KMS-11 (cell line): Measurements from ENCODE around the gene GNB1L.

Source experiments
- H2AFZ ChIP-seq: fragments of 200-600 bp; sonication (generic); 2 replicates; pipeline ENCODE4 v1.6.1; 2016; ENCODE audit warnings: antibody characterized with exemption, mixed run types, low read depth
- H3K27ac ChIP-seq: fragments of 200-600 bp; sonication (generic); 2 replicates; pipeline ENCODE4 v1.6.1; 2016; ENCODE audit warnings: mild to moderate bottlenecking, mixed run types
- H3K27me3 ChIP-seq: fragments of 200-600 bp; sonication (generic); 2 replicates; pipeline ENCODE4 v1.6.1; 2017; ENCODE audit warnings: mild to moderate bottlenecking, low read depth, mixed run types, moderate library complexity; ENCODE audit not compliant: insufficient read depth
- H3K36me3 ChIP-seq: fragments of 200-600 bp; sonication (generic); 2 replicates; pipeline ENCODE4 v1.6.1; 2017; ENCODE audit warnings: mild to moderate bottlenecking, mixed run types; ENCODE audit not compliant: insufficient read depth
- H3K4me1 ChIP-seq: fragments of 200-600 bp; sonication (generic); 2 replicates; pipeline ENCODE4 v1.6.1; 2016; ENCODE audit warnings: mild to moderate bottlenecking, low read depth, mixed run types; ENCODE audit not compliant: poor library complexity, severe bottlenecking
- H3K4me2 ChIP-seq: fragments of 200-600 bp; sonication (generic); 2 replicates; pipeline ENCODE4 v1.7.0; 2016; ENCODE audit warnings: mild to moderate bottlenecking, mixed run types
- H3K4me3 ChIP-seq: fragments of 200-600 bp; sonication (generic); IDR thresholded peaks from 2 replicates; pipeline ENCODE4 v1.6.1; 2017; ENCODE audit warnings: low read depth, low read length, mixed read lengths; ENCODE audit not compliant: insufficient read depth
- H3K79me2 ChIP-seq: fragments of 200-600 bp; sonication (generic); 2 replicates; pipeline ENCODE4 v1.6.1; 2016; ENCODE audit warnings: low read depth, mixed run types; ENCODE audit not compliant: insufficient read depth
- H3K9ac ChIP-seq: fragments of 200-600 bp; sonication (generic); 2 replicates; pipeline ENCODE4 v1.6.1; 2016; ENCODE audit warnings: mild to moderate bottlenecking, mixed run types
- H4K20me1 ChIP-seq: fragments of 200-600 bp; sonication (generic); 2 replicates; pipeline ENCODE4 v1.6.1; 2016; ENCODE audit warnings: mild to moderate bottlenecking, mixed run types; ENCODE audit not compliant: insufficient read depth
- TF ChIP-seq, protein P1 (sequence below): fragments of 200-600 bp; sonication (generic); conservative IDR thresholded peaks from 2 replicates; pipeline ENCODE4 v1.6.1; 2017; ENCODE audit warnings: low read depth, mild to moderate bottlenecking, antibody characterized with exemption, low read length, moderate library complexity, mixed read lengths

Gene GNB1L

GRCh38 chr22:19737846-19738663 is 116.6 kb downstream of the GNB1L start:
- no peaks in the 10 kb centered on the region for H4K20me1 ChIP-seq
- no peaks in the 10 kb centered on the region for H3K79me2 ChIP-seq
- TF ChIP-seq, protein P1, sequence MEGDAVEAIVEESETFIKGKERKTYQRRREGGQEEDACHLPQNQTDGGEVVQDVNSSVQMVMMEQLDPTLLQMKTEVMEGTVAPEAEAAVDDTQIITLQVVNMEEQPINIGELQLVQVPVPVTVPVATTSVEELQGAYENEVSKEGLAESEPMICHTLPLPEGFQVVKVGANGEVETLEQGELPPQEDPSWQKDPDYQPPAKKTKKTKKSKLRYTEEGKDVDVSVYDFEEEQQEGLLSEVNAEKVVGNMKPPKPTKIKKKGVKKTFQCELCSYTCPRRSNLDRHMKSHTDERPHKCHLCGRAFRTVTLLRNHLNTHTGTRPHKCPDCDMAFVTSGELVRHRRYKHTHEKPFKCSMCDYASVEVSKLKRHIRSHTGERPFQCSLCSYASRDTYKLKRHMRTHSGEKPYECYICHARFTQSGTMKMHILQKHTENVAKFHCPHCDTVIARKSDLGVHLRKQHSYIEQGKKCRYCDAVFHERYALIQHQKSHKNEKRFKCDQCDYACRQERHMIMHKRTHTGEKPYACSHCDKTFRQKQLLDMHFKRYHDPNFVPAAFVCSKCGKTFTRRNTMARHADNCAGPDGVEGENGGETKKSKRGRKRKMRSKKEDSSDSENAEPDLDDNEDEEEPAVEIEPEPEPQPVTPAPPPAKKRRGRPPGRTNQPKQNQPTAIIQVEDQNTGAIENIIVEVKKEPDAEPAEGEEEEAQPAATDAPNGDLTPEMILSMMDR, result no peak
- H3K4me1 ChIP-seq, result no peaks in the 10 kb centered on the region
- no peaks in the 10 kb centered on the region for H3K36me3 ChIP-seq
- no peak overlapping the region for H3K4me2 ChIP-seq
- peaks cover 7% of the 10 kb centered on the region; the same call in 1 of the 2 replicates for H3K27me3 ChIP-seq
- no peak overlapping the region for H3K27ac ChIP-seq
- no peak overlapping the region for H3K4me3 ChIP-seq
- H3K9ac ChIP-seq, result no peak overlapping the region
- H2AFZ ChIP-seq, result no peak overlapping the region

DNA sequence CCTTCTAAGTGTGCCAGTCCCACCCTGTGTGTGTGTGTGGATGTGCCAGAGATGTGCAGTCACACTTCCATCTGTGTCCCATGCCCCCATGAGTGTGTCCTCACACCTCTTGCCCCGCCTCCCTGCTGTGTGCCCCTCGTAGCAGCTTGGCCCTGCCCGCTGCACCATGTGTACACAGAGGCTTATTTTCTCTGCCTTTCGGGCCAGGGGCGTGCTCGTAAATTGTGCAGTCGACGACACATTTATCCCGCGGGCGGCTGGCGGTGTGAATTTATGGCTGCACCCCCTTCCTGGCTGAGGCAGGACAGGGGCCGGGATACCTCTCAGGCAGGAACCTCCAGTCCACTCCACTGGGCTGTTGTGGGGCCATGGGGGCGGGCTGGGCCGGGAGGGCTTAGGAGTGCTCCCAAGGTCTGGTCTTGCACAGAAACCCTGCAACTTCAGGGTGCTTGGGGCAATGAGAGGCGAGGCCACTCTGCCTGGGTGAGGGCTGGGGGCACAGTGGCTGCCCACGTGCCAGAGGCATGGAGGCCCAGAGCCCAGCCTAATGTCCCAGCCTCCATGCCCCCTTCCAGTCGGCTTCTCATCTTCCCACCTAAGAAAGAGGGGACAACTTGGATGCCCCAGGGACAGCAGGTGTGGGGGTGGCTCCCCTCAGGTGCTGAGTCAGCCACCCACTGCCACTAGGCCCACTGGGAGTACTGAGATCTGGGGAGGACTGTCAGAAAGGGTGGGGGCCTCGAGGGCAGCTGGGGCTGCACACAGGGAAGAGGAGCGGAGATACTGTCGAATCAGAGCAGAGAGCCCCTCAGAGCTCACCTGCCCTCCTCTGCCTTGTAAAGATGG is 118.8 kb downstream of the GNB1L start:
- Histone ChIP-seq H3K9ac (no peak overlapping the region), H4K20me1 (no peaks in the 10 kb centered on the region), H3K4me1 (no peaks in the 10 kb centered on the region), H3K36me3 (no peaks in the 10 kb centered on the region), H2AFZ (no peak overlapping the region), H3K4me2 (no peak overlapping the region), H3K4me3 (no peak overlapping the region), H3K79me2 (no peaks in the 10 kb centered on the region), H3K27me3 (peaks cover 4% of the 10 kb centered on the region; the same call in 1 of the 2 replicates), H3K27ac (no peak overlapping the region)
- TF ChIP-seq, protein P1, result no peak

GRCh38 chr22:19734837-19735382 is 119.8 kb downstream of the GNB1L start:
- no peaks in the 10 kb centered on the region for H3K36me3 ChIP-seq
- H4K20me1 ChIP-seq, result no peaks in the 10 kb centered on the region
- no peaks in the 10 kb centered on the region for H3K79me2 ChIP-seq
- no peak overlapping the region for H3K4me2 ChIP-seq
- H3K4me3 ChIP-seq, result no peak overlapping the region
- no peaks in the 10 kb centered on the region; the same call in 1 of the 2 replicates for H3K27me3 ChIP-seq
- no peak overlapping the region for H2AFZ ChIP-seq
- TF ChIP-seq, protein P1, result no peak
- H3K9ac ChIP-seq, result no peak overlapping the region
- H3K27ac ChIP-seq, result no peak overlapping the region
- no peaks in the 10 kb centered on the region for H3K4me1 ChIP-seq

DNA sequence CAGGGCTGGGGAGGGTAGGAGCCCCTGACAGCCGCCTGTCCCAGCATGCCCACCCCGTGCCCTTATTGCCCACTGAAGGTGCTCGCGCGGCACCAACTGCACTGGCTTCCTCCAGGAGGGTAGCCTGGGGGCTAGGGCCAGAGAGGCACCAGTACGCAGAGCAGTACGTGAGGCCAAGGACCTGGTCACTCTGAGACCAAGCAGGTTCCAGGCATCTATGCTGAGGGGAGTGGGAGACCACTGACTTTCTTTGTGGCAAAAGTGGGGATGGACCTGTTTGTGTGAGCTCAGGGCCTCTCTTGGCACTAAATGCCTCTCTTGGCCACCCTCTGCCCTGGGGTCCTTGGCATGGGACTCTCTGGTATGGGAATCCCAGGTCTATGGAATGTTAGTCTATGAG is 120.5 kb downstream of the GNB1L start:
- no peaks in the 10 kb centered on the region for H3K36me3 ChIP-seq
- no peak overlapping the region for H3K27ac ChIP-seq
- H2AFZ ChIP-seq, result no peak overlapping the region
- no peak overlapping the region for H3K4me2 ChIP-seq
- H3K9ac ChIP-seq, result no peak overlapping the region
- no peak overlapping the region for H3K4me3 ChIP-seq
- TF ChIP-seq, protein P1, result no peak
- H4K20me1 ChIP-seq, result no peaks in the 10 kb centered on the region
- no peaks in the 10 kb centered on the region; the same call in 1 of the 2 replicates for H3K27me3 ChIP-seq
- no peaks in the 10 kb centered on the region for H3K79me2 ChIP-seq
- H3K4me1 ChIP-seq, result no peaks in the 10 kb centered on the region
